Liver (tissue), 3 donors: ENCODE results near the gene CLEC4G.

Experiments
- CTCF ChIP-seq: fragments of 150-350 bp; IDR thresholded peaks from 2 replicates; pipeline ENCODE4 v1.5.1; 2017; ENCODE audit warnings: improper control_type of control experiment, low read depth, low read length; ENCODE audit not compliant: missing input control
- EGR1 ChIP-seq, 2 donors: IDR thresholded peaks; 2 replicates each; pipeline ENCODE4 v1.6.1; 2016 to 2018; ENCODE audit warnings: antibody characterized with exemption in 2 of 2, low read depth in 2 of 2
- FOXA1 ChIP-seq: IDR thresholded peaks from 2 replicates; pipeline ENCODE4 v1.6.1; 2016; ENCODE audit warnings: antibody characterized with exemption
- JUND ChIP-seq, 2 donors: IDR thresholded peaks; 2 replicates each; pipeline ENCODE4 v1.6.1; 2016; ENCODE audit warnings: antibody characterized with exemption in 2 of 2
- MAX ChIP-seq: IDR thresholded peaks from 2 replicates; pipeline ENCODE4 v1.6.1; 2016; ENCODE audit warnings: antibody characterized with exemption
- RAD21 ChIP-seq, 2 donors: IDR thresholded peaks; 2 replicates each; pipeline ENCODE4 v1.6.1; 2016; ENCODE audit warnings: antibody characterized with exemption in 2 of 2, mild to moderate bottlenecking in 2 of 2
- REST ChIP-seq: IDR thresholded peaks from 2 replicates; pipeline ENCODE4 v1.6.1; 2016; ENCODE audit warnings: antibody characterized with exemption, mild to moderate bottlenecking
- SP1 ChIP-seq: IDR thresholded peaks from 2 replicates; pipeline ENCODE4 v1.6.1; 2018; ENCODE audit warnings: antibody characterized with exemption, mild to moderate bottlenecking
- TAF1 ChIP-seq: conservative IDR thresholded peaks from 2 replicates; pipeline ENCODE4 v1.6.1; 2016; ENCODE audit warnings: antibody characterized with exemption, mild to moderate bottlenecking
- ZBTB33 ChIP-seq: IDR thresholded peaks from 2 replicates; pipeline ENCODE4 v1.6.1; 2016; ENCODE audit warnings: antibody characterized with exemption
- donor health status: healthy.
- donor health status: healthy.

GRCh38 chr19:7682175-7682855 lies 49.6 kb downstream of the CLEC4G start:
- TF ChIP-seq MAX: no peak
- TF ChIP-seq ZBTB33: no peak
- TF ChIP-seq CTCF: no peak
- no peak for TF ChIP-seq EGR1 (IDR thresholded peaks at IDR 0.05; ENCODE audit: low read depth in 2 of 2)
- no peak for TF ChIP-seq REST
- no peak for TF ChIP-seq SP1
- TF ChIP-seq JUND (IDR thresholded peaks at IDR 0.05): no peak
- TF ChIP-seq FOXA1: no peak
- TF ChIP-seq RAD21 (IDR thresholded peaks at IDR 0.05): no peak
- no peak for TF ChIP-seq TAF1
